RWPE1 (cell line): ENCODE measurements around the gene CXCL14.

Experiments used
- CTCF ChIA-PET: fragments of 350-600 bp; sonication (Branson Sonifier 250); formaldehyde crosslinking; extraction: SDS; loops from one replicate; lab custom pipeline; 2021; lab: Yijun Ruan, JAX
- POLR2A ChIA-PET: fragments of 400-600 bp; formaldehyde crosslinking; extraction: SDS; loops from one replicate; lab custom pipeline; 2020; ENCODE audit warnings: antibody characterized with exemption; ENCODE audit not compliant: low non-redundant PET; lab: Yijun Ruan, JAX
- DNase-seq: peaks from one replicate; pipeline ENCODE4 v3.0.0; 2012; ENCODE audit warnings: low spot score
- H3K27ac ChIP-seq: fragments of 450-650 bp; 2 replicates; pipeline ENCODE4 v1.5.1; 2017
- TF ChIP-seq, protein P1 (sequence below): fragments of 450-650 bp; conservative IDR thresholded peaks from 2 replicates; pipeline ENCODE4 v1.5.1; 2017; ENCODE audit warnings: low read depth, mild to moderate bottlenecking

The CXCL14 gene

DNA sequence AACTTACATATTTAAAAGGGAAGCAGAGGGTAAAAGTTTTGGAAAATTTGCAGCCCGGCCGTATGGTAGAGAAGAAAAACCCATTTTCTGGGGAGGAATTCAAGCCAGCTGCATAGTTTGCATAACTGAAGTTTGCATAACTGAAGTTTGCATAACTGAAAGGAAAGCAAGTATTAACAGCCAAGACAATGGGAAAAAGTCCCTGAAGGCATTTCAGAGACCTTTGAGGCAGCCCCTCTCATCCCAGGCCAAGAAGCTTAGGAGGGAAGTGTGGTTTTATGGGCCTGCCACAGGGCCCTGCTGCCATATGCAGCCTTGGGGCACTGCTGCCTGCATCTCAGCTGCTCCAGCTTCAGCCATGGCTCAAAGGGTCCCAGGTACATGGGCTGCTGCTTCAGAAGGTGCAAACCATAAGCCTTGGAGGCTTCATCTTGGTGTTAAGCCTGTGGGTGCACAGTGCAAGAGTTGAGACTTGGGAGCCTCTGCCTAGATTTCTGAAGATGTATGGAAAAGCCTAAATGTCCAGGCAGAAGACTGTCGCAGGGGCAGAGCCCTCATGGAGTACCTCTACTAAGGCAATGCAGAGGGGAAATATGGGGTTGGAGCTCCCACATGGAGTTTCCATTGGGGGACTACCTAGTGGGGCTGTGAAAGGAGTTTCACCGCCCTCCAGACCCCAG lies 36.9 kb upstream of the CXCL14 start:
- H3K27ac ChIP-seq = no peak overlapping the region
- POLR2A ChIA-PET = no interaction called here
- TF ChIP-seq, protein P1, sequence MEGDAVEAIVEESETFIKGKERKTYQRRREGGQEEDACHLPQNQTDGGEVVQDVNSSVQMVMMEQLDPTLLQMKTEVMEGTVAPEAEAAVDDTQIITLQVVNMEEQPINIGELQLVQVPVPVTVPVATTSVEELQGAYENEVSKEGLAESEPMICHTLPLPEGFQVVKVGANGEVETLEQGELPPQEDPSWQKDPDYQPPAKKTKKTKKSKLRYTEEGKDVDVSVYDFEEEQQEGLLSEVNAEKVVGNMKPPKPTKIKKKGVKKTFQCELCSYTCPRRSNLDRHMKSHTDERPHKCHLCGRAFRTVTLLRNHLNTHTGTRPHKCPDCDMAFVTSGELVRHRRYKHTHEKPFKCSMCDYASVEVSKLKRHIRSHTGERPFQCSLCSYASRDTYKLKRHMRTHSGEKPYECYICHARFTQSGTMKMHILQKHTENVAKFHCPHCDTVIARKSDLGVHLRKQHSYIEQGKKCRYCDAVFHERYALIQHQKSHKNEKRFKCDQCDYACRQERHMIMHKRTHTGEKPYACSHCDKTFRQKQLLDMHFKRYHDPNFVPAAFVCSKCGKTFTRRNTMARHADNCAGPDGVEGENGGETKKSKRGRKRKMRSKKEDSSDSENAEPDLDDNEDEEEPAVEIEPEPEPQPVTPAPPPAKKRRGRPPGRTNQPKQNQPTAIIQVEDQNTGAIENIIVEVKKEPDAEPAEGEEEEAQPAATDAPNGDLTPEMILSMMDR = no peak
- DNase-seq = no peak
- CTCF ChIA-PET = no interaction called here

GRCh38 chr5:135615171-135615570 lies 36.4 kb upstream of the CXCL14 start:
- H3K27ac ChIP-seq = no peak overlapping the region
- POLR2A ChIA-PET = no interaction called here
- CTCF ChIA-PET = no interaction called here
- TF ChIP-seq, protein P1 = no peak
- no peak for DNase-seq

- ChIA-PET CTCF (no interaction called here), POLR2A (no interaction called here)
- no peak overlapping the region for H3K27ac ChIP-seq
- no peak for DNase-seq
- TF ChIP-seq, protein P1 = no peak
Measured at GRCh38 chr5:135609981-135610380, 31.2 kb upstream of the CXCL14 start.

DNA sequence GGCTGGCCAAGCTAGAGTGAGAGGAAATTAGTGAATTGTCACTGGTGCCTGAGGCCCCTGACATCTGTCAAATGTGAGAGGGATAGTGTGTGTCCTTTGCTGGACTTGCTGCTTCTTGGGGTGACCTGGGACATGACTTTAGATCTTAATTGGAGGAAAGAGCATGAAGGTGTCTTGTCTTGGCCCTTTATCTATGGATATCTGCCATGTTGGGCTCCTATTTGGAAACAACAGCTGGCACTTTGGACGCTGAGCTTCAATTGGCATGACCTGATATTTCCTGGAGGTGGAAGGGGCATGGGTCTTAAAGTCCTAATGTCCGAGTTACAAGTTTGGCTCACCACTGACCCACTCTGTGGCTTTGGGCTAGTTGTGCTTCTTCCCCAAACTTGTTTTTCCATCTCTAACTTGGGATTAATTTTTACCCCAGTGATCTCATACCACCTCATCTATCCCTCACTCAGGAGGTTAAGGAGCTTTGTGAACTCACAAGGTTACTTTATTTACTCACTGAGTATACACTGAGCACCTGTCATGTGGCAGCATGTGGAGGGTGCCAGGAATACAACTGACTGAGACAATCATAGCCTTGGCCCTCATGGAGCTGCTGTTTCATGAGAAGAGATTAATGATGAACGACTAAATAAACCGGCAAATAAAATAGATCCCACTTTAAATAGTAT lies 30.1 kb upstream of the CXCL14 start:
- DNase-seq = no peak
- H3K27ac ChIP-seq = no peak overlapping the region
- ChIA-PET CTCF (interaction anchor here (0.5 kb wide), 1 partner anchor 120 kb away, joined by 3 read pairs; no protein-coding TSS in a partner anchor), POLR2A (no interaction called here)
- TF ChIP-seq, protein P1 = no peak

GRCh38 chr5:135608361-135608760 lies 29.6 kb upstream of the CXCL14 start:
- TF ChIP-seq, protein P1 = no peak
- CTCF ChIA-PET = no interaction called here
- POLR2A ChIA-PET = no interaction called here
- no peak overlapping the region for H3K27ac ChIP-seq
- no peak for DNase-seq

DNA sequence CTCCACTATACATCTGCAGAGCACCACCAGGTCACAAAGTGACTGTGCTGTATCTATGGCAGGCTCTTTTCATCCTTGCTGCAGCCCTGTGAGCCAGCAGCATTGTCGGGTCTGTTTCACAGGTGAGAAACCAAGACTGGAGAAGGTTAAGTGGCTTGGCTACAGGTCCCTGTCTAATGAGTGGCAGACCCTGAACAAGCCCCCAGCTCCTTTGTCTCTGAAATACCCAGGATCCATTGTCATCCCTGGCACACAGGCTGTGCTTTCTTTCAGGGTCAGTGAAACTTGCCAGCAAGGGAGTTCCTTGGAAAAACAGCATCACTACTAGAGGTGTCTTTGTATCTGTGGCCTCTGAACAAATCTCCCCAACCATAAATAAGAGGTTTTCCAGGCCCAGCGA lies 27.6 kb upstream of the CXCL14 start:
- H3K27ac ChIP-seq = no peak overlapping the region
- DNase-seq = no peak
- CTCF ChIA-PET = interaction anchor here (1.9 kb wide), 1 partner anchor 14 kb away, joined by 4 read pairs; no protein-coding TSS in a partner anchor
- POLR2A ChIA-PET = no interaction called here
- TF ChIP-seq, protein P1 = no peak
